HG02798 (cell line): ENCODE measurements around the gene FNDC3B.

Experiments used
- ATAC-seq: cut with Tn5 transposase; IDR thresholded peaks from one replicate; pipeline ENCODE4 v1.9.1; 2021; ENCODE audit warnings: mild to moderate bottlenecking; ENCODE audit not compliant: unreplicated experiment, poor library complexity

FNDC3B gene

GRCh38 chr3:172180473-172180872 is 141.1 kb downstream of the FNDC3B start:
- ATAC-seq, result no peak

- ATAC-seq, result no peak
Measured at GRCh38 chr3:172181932-172182586, 142.7 kb downstream of the FNDC3B start.

DNA sequence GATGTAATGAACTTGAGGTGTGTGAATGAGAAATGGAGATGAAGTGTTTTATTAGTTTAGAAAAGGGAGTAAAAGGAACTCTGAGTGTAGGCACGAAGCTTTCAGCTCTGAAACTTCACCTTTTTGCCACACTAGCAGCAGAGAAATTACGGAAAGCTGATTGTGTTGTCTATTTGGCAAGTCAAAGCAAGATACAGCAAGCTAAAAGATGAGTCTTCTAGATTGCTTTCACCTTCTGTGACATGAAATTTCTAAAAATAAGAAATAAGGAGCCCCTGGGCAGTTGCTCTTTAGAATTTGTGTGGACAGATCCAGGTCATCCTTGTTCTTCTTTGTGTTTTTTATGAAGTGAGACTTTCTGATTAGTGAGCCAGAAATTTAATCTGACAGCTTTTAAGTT is 143.4 kb downstream of the FNDC3B start:
- no peak for ATAC-seq

DNA sequence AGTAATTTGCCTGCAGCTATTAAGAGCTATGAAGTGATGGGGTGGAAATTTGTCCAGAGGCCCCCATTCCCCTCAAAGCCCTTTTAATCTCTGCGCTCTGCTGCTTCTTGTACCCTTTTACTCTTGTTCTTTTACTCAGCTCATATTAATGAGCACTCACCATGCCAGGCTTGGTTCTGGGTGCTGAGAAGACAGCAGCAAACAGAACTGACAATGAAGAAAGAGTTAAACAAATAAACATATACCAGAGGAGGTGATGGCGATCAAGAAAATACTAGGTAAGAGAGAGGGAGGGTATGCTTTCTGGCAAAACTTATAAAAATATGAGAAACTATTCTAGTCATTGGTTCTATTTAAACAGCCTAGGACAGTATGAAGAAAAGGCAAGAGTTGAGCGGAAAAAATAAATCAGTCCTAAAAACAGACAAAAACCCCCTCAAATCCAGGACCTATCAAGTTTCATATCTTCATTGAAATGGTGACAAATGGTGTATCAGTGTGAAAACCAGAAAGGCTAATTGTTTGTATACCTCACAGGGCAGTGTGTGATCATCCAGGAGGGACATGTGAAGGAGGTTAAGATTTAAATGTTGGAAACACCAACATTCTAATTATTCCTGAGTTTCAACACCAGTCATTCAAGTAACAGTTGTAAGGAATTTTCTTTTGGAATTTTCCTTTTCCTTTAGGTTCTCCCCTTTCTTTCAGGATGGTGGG is 144.9 kb downstream of the FNDC3B start:
- ATAC-seq, result no peak

DNA sequence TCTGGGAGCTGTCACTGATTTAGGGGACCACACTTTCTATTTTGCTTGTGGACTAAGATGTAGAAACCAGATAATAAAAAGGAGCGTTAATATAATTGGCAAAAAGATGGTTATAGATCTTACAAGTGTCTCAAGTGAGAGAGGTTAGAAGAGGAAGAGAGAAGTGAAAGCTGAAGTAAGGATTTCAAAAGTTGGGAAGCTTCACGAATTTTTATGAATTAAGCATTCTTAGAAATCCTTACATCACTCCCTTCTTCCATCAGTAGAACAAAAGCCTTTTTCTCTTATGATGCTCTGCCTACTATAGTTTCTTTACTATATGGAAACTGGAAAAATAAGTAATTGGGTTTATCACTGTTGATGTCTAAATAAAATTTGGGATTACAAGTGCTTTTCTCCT is 146.5 kb downstream of the FNDC3B start:
- ATAC-seq, result no peak

DNA sequence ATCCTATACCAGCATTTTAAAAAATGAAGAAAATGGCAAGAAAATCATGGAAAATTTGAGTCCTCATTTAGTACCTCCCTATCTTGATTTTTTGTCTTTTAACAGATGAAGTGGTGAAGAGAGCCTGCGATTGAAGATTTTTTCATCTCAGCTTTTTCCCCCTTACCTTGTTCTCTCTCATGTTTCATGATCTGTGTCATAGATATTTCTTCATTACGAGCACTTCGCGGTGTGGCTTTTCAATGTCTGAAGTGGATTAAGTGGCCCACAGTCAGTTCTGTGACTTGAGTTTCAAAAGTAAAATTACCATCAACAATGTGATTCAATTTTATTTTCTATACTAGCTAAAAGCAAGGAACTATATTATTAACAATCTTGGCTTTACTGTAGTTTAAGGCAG is 147.2 kb downstream of the FNDC3B start:
- no peak for ATAC-seq

GRCh38 chr3:172187511-172187910 is 148.1 kb downstream of the FNDC3B start:
- ATAC-seq, result no peak

GRCh38 chr3:172188511-172188910 is 149.1 kb downstream of the FNDC3B start:
- no peak for ATAC-seq

GRCh38 chr3:172189213-172189612 is 149.8 kb downstream of the FNDC3B start:
- no peak for ATAC-seq

GRCh38 chr3:172189987-172190603 is 150.7 kb downstream of the FNDC3B start:
- ATAC-seq, result no peak

- no peak for ATAC-seq
Measured at GRCh38 chr3:172190980-172191379, 151.6 kb downstream of the FNDC3B start.

DNA sequence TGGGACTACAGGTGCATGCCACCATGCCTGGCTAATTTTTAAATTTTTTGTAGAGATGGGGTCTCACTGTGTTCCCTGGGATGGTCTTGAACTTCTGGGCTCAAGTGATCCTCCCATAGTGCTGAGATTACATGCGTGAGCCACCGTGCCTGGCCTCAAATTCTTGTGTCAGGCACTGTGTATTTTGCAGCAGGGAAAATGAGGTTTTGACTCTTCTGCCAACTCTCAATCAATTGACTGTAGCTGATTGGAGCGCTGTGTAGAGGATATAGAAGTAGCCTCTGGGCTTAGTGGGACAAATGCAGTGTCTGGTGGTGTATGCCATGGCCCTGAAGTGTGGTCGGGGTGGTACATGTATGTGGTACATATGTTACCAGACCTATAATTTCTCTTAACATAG is 152.3 kb downstream of the FNDC3B start:
- ATAC-seq, result no peak

DNA sequence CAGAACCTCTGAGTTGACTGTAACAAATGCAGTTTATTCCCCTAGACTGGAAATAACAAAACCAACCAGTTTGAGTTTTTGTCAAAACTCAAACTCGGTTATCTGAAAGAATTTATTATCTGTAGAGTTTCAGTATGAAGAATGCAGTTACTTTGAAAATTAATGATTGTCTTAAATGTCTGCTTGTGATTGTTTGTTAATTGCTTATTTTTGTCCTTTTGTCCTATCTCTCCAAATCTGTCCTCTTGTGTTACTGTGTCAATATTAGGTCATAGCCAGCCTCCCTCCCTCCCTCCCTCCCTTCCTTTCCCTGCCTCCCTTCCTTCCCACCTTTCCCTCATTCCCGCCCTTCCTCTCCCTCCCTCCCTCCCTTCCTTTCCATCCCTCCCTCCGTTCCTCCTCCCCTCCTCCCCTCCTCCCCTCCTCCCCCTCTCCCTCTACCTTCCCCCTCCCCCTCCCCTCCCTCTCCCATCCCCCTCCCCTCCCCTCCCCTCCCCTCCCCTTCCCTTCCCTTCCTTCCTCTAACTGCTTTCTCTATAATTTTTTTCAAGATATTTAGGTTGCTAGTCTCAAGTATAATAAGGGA is 153.5 kb downstream of the FNDC3B start:
- no peak for ATAC-seq

DNA sequence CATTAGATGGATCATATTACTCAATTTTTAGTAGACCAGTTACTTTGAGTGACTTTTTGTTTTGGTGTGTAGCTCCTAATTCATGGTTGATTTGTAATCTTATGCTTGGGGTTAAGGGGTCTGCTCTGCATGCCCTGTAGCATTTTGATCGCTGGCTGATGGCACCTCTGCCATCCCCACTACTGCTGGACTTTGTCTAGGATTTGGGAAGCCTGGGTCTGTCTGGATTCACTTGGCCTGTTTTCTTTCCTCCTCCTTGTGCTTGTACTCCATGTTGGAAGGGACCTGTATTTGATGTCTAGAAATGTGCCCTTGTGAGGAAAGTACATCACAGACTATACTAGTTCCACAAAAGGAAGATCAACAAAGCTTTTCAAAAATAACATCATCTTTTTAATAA is 154.1 kb downstream of the FNDC3B start:
- ATAC-seq, result no peak

- ATAC-seq, result no peak
Measured at GRCh38 chr3:172194702-172195406, 155.5 kb downstream of the FNDC3B start.

GRCh38 chr3:172195407-172195754 is 156.0 kb downstream of the FNDC3B start:
- ATAC-seq, result no peak

DNA sequence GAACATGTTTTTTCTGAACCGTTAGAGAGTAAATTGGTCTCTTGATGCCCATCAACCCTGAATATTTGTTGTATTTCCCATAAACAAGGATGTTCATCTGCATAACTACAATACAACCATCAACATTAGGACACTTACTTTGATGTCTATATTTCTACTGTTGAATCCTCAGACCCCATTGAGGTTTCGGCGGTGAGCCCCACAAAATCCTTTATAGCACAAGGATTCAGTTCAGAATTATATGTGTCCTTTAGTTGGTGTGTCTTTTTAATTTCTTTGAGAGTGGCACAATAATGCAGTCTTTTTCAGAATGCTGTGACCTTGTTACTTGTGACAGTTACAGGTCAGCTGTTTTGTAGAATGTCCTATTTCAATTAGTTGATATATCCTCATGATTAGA is 158.0 kb downstream of the FNDC3B start:
- no peak for ATAC-seq

DNA sequence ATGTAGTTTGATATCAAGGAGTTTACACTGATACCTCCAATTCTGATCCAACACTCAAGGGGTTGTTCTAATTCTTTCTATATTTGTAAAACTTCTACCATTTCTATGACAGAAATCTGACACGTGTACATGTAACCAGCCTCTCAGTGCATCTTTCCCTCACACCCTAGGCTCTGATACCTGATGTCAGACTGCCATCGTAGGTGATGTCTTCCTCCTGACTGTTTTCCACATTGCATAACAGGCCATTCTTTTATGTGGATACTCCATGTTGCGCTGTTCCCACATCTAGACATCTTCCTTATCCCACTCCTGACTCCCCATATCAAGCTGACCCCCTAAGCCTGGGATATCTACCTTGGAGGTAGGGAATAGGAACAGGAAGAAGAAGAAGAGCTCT is 159.1 kb downstream of the FNDC3B start:
- ATAC-seq, result no peak

GRCh38 chr3:172199850-172200369 is 160.5 kb downstream of the FNDC3B start:
- no peak for ATAC-seq

GRCh38 chr3:172201136-172201869 is 161.9 kb downstream of the FNDC3B start:
- ATAC-seq, result no peak
